ENCODE data around the gene CYP1A1.

- TF ChIP-seq CTCF (IDR thresholded peaks at IDR 0.05; ENCODE audit: insufficient read depth, low read depth, low read length) (no peak), EZH2 (IDR thresholded peaks at IDR 0.05; ENCODE audit: insufficient read depth, low read length) (no peak)
Observed at GRCh38 chr15:74676801-74677200, 48.5 kb downstream of the CYP1A1 start.
